Suppressor macrophage (primary cell): Measurements from ENCODE around the gene NKG7.

Source experiments
- DNase-seq, 4 experiments: peaks; one replicate each; pipeline ENCODE4 v3.0.0-alpha.2; 2020 to 2022

NKG7 gene

DNA sequence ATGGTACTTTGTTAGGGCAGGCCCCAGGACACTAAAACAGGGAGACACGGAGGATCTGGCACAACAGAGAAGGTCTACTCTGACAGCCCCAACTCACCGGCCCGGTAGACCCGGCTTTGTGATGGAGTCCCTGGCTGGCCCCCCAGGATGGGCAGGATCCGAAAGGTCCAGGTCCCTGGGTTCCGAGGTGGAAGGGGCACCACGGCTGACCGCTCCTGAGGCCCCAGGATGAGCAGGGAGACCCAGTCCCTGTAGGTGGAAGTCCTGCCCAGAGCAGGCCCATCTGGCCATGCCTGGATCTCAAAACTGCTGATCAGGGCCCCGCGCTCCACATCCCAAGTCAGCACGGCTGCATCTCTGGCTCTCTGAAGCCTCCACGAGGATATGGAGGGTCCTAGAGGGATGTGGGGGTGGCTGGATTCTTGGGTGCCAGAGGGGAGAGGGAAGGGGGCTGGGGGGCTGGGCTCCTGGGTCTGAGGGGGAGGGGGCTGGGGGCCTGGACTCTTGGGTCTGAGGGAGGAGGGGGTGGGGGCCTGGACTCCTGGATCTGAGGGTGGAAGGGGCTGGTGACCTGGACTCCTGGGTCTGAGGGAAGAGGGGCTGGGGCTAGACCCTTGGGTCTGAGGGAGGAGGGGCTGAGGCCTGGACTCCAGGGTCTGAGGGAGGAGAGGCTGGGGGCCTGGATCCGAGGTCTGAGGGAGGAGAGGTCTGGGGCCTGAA is 35.2 kb downstream of the NKG7 start:
- DNase-seq = no peak

- no peak for DNase-seq
Measured at GRCh38 chr19:51333836-51334460, 38.5 kb downstream of the NKG7 start.

GRCh38 chr19:51331716-51332115 is 40.7 kb downstream of the NKG7 start:
- DNase-seq = no peak

DNA sequence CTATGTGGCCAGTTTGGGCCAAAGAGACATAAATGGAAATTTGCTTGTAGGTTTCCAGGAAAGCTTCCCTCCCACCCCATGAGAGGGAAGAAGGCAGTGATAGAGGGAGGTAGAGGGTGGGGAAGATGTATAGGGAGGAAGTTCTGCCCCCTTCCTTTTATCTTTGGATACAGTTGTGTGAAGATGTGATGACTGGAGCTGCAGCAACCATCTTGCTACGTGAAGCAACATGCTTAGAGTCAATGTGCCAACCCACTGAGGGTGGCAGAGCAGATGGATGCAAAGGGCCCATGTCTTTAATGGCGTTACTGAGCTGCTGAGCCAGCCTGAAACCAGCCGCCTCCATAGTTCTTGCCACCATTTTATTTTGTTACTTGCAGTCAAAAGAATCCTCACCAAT is 41.3 kb downstream of the NKG7 start:
- DNase-seq = no peak

GRCh38 chr19:51330366-51330765 is 42.1 kb downstream of the NKG7 start:
- no peak for DNase-seq

GRCh38 chr19:51329411-51329810 is 43.0 kb downstream of the NKG7 start:
- DNase-seq = no peak

DNA sequence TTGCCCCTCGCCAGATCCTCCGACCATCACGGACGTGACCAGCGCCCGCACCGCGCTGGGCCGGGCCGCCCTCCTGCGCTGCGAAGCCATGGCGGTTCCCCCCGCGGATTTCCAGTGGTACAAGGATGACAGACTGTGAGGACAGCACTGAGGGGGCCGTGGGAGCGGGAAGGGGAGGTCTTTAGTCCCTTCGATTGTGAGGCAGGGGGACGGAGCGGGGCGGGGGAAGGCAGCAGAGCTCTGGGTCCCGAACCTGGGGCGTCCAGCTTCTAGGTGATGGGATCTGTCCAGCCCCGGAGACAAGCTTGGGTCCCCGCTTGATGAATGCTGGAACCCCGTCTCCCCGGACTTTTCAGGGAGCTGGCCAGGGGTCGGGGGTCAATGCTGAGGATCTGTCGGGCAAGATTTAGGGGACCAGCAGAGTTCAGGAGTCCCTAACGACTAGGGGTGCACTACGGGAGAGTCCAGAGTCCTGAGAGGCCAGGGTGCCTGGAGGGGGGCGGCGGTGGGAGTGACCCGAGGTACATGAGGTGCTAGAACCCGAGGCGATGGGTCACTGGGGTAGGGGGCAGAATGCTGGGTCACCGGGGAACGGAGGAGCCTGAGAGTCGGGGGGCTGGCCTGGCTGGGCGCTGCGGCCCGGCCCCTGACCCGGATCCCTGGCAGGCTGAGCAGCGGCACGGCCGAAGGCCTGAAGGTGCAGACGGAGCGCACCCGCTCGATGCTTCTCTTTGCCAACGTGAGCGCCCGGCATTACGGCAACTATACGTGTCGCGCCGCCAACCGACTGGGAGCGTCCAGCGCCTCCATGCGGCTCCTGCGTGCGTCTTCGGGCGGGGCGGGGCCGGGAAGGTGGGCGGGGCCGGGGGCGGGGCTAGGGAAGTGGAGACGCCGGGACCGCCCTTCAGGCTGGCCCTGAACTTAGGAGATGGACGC is 45.1 kb downstream of the NKG7 start:
- DNase-seq = peak; percentile 76 to 90 (median 83)

DNA sequence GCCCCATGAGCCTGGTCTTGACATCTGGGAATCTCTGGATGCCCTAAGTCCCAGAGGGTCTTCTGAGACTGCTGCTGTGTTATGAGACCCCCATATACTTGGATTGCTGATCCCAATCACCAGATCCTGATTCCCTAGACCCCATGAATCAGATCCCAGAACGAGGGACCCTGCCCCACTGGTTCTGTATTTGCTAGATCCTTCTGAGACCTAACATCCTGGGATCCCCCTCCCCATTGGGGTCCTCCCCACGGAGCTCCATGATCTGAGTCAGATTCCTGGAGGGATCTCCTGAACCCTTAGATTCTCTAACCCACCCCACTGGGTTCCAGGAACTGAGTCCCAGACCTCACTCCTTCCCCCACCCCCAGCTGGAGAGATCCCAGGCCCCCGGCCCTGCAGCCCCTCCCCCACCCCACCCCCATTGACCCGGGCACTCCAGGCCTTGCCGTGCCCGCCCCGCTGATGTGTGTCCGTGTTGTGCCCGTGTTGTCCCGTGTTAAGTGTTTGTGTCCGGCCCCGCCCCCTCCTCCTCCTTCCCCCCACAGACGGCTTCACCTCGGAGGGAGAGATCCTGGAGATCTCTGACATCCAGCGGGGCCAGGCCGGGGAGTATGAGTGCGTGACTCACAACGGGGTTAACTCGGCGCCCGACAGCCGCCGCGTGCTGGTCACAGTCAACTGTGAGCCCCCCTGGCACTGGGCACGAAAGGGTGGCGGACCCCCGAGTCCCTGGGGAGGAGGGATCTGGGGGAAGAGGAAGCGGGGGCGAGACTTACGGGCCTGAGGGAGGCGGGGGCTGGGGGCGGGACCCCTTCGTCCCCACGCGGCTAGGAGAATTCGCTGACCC is 46.0 kb downstream of the NKG7 start:
- DNase-seq = peak in 1 of 4 experiments; percentile 19

DNA sequence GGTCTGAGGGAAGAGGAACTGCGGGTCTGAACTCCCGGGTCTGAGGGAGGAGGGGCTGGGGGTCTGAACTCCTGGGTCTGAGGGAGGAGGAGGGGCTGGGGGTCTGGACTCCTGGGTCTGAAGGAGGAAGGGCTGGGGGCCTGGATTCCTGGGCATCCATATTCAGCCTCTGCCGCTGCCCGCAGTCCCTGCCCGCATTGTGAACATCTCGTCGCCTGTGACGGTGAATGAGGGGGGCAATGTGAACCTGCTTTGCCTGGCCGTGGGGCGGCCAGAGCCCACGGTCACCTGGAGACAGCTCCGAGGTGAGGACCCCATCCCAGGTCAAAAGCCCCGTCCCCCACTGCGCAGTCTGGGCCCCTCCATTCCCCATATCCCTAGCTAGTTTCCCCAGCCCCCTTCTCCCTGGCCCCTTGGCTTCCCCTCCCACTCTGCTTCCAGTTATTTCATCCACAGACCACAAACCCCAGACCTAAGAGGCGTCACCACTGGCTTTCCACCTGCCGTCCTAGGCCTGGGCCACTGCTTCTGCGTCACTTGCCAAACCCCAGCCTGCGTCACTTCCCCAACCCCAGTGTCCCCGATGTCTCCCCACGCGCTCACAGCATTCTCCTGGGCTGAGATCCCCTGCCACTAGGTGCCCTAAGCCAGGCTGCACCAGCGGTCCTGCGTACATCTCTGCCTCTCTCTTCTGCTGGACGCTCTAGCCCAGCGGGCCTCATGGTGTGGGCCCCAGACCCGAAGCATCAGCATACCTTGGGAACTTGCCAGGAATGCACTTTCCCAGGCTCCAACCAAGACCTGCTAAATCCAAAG is 47.1 kb downstream of the NKG7 start:
- DNase-seq = peak; percentile 16 to 60 (median 54)

DNA sequence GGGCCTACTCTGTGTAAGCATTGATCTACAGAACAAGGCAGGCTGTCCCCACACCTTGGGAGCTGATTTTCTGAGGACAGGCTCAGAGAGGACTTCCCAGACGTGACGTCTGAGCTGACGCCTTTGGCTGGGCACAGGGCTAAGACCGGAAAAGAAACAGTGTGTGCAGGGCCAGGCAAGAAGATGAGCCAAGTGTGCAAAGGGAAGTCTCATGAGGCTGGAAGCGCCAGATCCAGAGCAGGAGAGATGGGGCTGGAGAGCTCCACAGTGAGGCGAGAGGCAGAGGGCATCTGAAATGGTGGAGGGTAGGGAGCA is 48.3 kb downstream of the NKG7 start:
- DNase-seq = peak in 1 of 4 experiments; percentile 13

DNA sequence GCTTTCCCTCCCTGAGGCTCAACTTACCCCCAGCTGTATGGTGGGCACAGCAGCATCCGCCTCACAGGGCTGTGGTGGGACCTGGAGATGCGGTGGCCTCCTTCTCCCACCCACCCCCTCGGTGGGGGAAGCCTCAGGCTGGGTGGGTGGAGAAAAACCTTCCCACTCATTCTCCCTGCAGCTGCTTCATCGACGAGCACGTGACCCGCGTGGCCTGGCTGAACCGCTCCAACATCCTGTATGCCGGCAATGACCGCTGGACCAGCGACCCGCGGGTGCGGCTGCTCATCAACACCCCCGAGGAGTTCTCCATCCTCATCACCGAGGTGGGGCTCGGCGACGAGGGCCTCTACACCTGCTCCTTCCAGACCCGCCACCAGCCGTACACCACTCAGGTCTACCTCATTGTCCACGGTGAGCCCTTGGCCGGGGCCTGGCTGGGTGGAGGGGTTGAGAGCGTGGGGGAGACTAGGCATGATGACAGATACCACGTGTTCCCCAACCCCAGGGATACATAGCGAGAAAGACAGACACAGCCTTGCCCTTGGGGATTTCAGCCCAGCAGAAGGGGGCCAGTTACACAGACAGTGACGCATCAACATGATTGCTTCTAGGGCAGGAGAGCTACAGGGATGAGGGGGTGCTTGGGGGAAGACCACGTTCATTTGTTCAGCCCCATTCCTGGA is 48.8 kb downstream of the NKG7 start:
- no peak for DNase-seq

GRCh38 chr19:51321799-51322198 is 50.7 kb downstream of the NKG7 start:
- DNase-seq = no peak
